GM21619 (cell line): ENCODE measurements around the gene TAF9.
"Not testable (repeated sequence)": the region's sequence is repeated elsewhere in the genome, so short reads cannot be mapped to it uniquely, and the experiment has no call there.

Source experiments
- ATAC-seq: cut with Tn5 transposase; IDR thresholded peaks from one replicate; pipeline ENCODE4 v1.9.1; 2021; ENCODE audit not compliant: unreplicated experiment

The TAF9 gene

GRCh38 chr5:69369340-69370121, at the start of gene TAF9, which contains the start of the genes AK6 and RAD17:
Gene TAF9 (minus strand): TSS chr5:69369520. CDS start chr5:69365737, 3,783 bp downstream.
Gene AK6 (minus strand): TSS chr5:69369520. CDS start chr5:69369490, 30 bp downstream.
Gene RAD17 (plus strand): TSS chr5:69369818. CDS start chr5:69372209, 2,391 bp downstream.
- peak; percentile 91 for ATAC-seq

GRCh38 chr5:69418554-69418953, 49.2 kb upstream of the TAF9 start:
- no peak for ATAC-seq

GRCh38 chr5:69416699-69417098, 47.4 kb upstream of the TAF9 start:
- ATAC-seq, result no peak

- ATAC-seq, result no peak
Observed at GRCh38 chr5:69416180-69416579, 46.9 kb upstream of the TAF9 start.

GRCh38 chr5:69415584-69415958, 46.3 kb upstream of the TAF9 start:
- ATAC-seq, result no peak

GRCh38 chr5:69414885-69415583, 45.7 kb upstream of the TAF9 start, which contains the start of gene MARVELD2:
Gene MARVELD2 (plus strand): TSS chr5:69415116. CDS start chr5:69419386, 4,270 bp downstream.
- peak; percentile 71 for ATAC-seq

- ATAC-seq, result no peak
Observed at GRCh38 chr5:69404659-69405330, 35.5 kb upstream of the TAF9 start.

GRCh38 chr5:69378376-69378775, 9.1 kb upstream of the TAF9 start:
- ATAC-seq, result no peak

- ATAC-seq, result peak; percentile 71
Observed at GRCh38 chr5:69374911-69375446, 5.7 kb upstream of the TAF9 start.

GRCh38 chr5:69372394-69372793, 3.1 kb upstream of the TAF9 start:
- ATAC-seq, result no peak

- not testable (repeated sequence) for ATAC-seq
Observed at GRCh38 chr5:69370335-69370734, 1.0 kb upstream of the TAF9 start.

- no peak for ATAC-seq
Observed at GRCh38 chr5:69368458-69369339, 621 bp downstream of the TAF9 start.

GRCh38 chr5:69367697-69368279, 1.5 kb downstream of the TAF9 start:
- no peak for ATAC-seq

GRCh38 chr5:69364850-69365249, 4.5 kb downstream of the TAF9 start:
- ATAC-seq, result no peak

- peak; percentile 32 for ATAC-seq
Observed at GRCh38 chr5:69364414-69364813, 4.9 kb downstream of the TAF9 start.

GRCh38 chr5:69360442-69360841, 8.9 kb downstream of the TAF9 start:
- ATAC-seq, result no peak

- no peak for ATAC-seq
Observed at GRCh38 chr5:69359699-69360098, 9.6 kb downstream of the TAF9 start.

GRCh38 chr5:69350664-69351063, 18.7 kb downstream of the TAF9 start:
- no peak for ATAC-seq

- ATAC-seq, result no peak
Observed at GRCh38 chr5:69343083-69343482, 26.2 kb downstream of the TAF9 start.
